Activated CD4-positive, alpha-beta memory T cell treated with anti-CD3 and anti-CD28 coated beads for 36 hours (primary cell): ENCODE data around the gene GRHL3. TPM values are rescaled to one million over a fixed set of nuclear protein-coding genes. Genes with fewer than 3 reads are reported as not detected.

ENCODE experiments used
- CTCF ChIA-PET: fragments of 350-600 bp; sonication (Branson Sonifier 250); formaldehyde crosslinking; loops from one replicate; lab custom pipeline; 2021; ENCODE audit warnings: antibody characterized with exemption, inconsistent platforms; lab: Charles Lee
- POLR2A ChIA-PET: fragments of 350-600 bp; sonication (Branson Sonifier 250); formaldehyde crosslinking; loops from one replicate; lab custom pipeline; 2021; ENCODE audit warnings: antibody characterized with exemption; lab: Charles Lee
- DNase-seq: peaks from one replicate; pipeline ENCODE4 v3.0.0-alpha.2; 2020
- H3K27ac Mint-ChIP-seq: one replicate; pipeline ENCODE4 v1.8.0; 2021; ENCODE audit warnings: mixed read lengths
- H3K27me3 Mint-ChIP-seq: one replicate; pipeline ENCODE4 v1.8.0; 2021; ENCODE audit warnings: mixed read lengths
- H3K36me3 Mint-ChIP-seq: one replicate; pipeline ENCODE4 v1.8.0; 2021; ENCODE audit warnings: mixed read lengths
- H3K4me1 Mint-ChIP-seq: one replicate; pipeline ENCODE4 v1.8.0; 2021; ENCODE audit warnings: low read depth, mixed read lengths
- H3K4me3 Mint-ChIP-seq: one replicate; pipeline ENCODE4 v1.8.0; 2021; ENCODE audit warnings: mild to moderate bottlenecking, mixed read lengths
- H3K9me3 Mint-ChIP-seq: one replicate; pipeline ENCODE4 v1.8.0; 2021; ENCODE audit warnings: mixed read lengths
- intact Hi-C: fragments of 100-400 bp; cut with micrococcal nuclease; formaldehyde crosslinking; loops from one replicate; pipeline ENCODE4 v1.15.1; 2023
- total RNA-seq, 2 experiments: library from RNA; stranded (reverse); gene quantifications; one replicate each; pipeline ENCODE4 v1.2.3, GENCODE V29; 2021

The GRHL3 gene
- total RNA-seq, 2 experiments from 2014 or later, result not detected

GRCh38 chr1:24336075-24336474, 16.9 kb downstream of the GRHL3 start:
- H3K4me3 Mint-ChIP-seq, result no peak overlapping the region
- CTCF ChIA-PET, result no interaction called here
- POLR2A ChIA-PET, result no interaction called here
- intact Hi-C loops, result no loop called here
- H3K9me3 Mint-ChIP-seq, result no peaks in the 10 kb centered on the region
- no peaks in the 10 kb centered on the region for H3K4me1 Mint-ChIP-seq
- DNase-seq, result no peak
- H3K27me3 Mint-ChIP-seq, result no peaks in the 10 kb centered on the region
- H3K36me3 Mint-ChIP-seq, result no peaks in the 10 kb centered on the region
- H3K27ac Mint-ChIP-seq, result no peak overlapping the region

DNA sequence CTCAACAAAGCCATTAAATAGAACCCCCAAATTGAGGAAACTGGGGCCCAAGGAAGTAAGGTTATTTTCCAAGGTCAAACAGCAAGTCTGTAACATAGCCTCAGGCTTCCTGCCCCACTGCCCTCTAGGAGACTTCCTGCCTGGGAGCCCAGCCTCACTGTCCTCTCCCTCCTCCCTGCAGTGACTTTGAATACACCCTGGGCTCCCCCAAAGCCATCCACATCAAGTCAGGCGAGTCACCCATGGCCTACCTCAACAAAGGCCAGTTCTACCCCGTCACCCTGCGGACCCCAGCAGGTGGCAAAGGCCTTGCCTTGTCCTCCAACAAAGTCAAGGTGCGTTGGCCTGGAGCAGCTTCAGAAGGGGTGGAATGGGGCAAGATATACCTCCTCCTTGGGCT, 18.3 kb downstream of the GRHL3 start:
- DNase-seq, result no peak
- no peaks in the 10 kb centered on the region for H3K4me1 Mint-ChIP-seq
- no peaks in the 10 kb centered on the region for H3K36me3 Mint-ChIP-seq
- H3K4me3 Mint-ChIP-seq, result no peak overlapping the region
- no peaks in the 10 kb centered on the region for H3K27me3 Mint-ChIP-seq
- no peak overlapping the region for H3K27ac Mint-ChIP-seq
- intact Hi-C loops, result no loop called here
- ChIA-PET CTCF (interaction anchor here (0.6 kb wide), 1 partner anchor 138 kb away, joined by 3 read pairs; no protein-coding TSS in a partner anchor), POLR2A (no interaction called here)
- no peaks in the 10 kb centered on the region for H3K9me3 Mint-ChIP-seq

GRCh38 chr1:24338447-24338846, 19.3 kb downstream of the GRHL3 start:
- no peak for DNase-seq
- Mint-ChIP-seq H3K36me3 (no peaks in the 10 kb centered on the region), H3K27me3 (no peaks in the 10 kb centered on the region), H3K4me3 (no peak overlapping the region), H3K4me1 (no peaks in the 10 kb centered on the region), H3K9me3 (no peaks in the 10 kb centered on the region), H3K27ac (no peak overlapping the region)
- intact Hi-C loops, result no loop called here
- ChIA-PET CTCF (interaction anchor here (1.3 kb wide), 1 partner anchor 53 kb away, joined by 4 read pairs; no protein-coding TSS in a partner anchor), POLR2A (no interaction called here)

GRCh38 chr1:24339996-24340395, 20.8 kb downstream of the GRHL3 start:
- Mint-ChIP-seq H3K36me3 (no peaks in the 10 kb centered on the region), H3K9me3 (no peaks in the 10 kb centered on the region), H3K4me3 (no peak overlapping the region), H3K27me3 (no peaks in the 10 kb centered on the region), H3K27ac (no peak overlapping the region), H3K4me1 (no peaks in the 10 kb centered on the region)
- ChIA-PET CTCF (interaction anchor here (1.3 kb wide), 1 partner anchor 51 kb away, joined by 3 read pairs; no protein-coding TSS in a partner anchor), POLR2A (no interaction called here)
- DNase-seq, result no peak
- intact Hi-C loops, result no loop called here

DNA sequence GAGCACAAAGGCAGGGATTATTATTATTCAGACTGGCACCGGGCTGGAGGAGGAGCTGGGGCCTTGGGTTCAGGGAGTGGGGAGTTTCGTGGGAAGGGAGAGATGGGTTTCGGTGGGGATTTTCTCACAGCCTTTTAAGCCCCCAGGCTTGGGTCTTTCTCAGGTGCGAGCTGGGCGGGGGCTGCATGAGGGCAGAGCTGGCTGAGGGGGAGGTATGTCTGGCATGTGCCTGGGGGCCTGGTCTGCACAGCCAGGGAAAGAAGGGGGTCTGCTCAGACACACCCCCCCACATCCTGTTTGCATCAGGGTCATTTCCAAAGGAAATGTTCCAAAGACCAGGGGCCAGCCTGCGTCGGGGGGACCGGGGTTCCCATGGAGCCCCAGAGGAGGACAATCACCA, 21.6 kb downstream of the GRHL3 start:
- Mint-ChIP-seq H3K36me3 (no peaks in the 10 kb centered on the region), H3K4me1 (no peaks in the 10 kb centered on the region), H3K4me3 (no peak overlapping the region), H3K27me3 (no peaks in the 10 kb centered on the region), H3K27ac (no peak overlapping the region), H3K9me3 (no peaks in the 10 kb centered on the region)
- POLR2A ChIA-PET, result no interaction called here
- CTCF ChIA-PET, result interaction anchor here (1.3 kb wide), 1 partner anchor 50 kb away, joined by 3 read pairs; no protein-coding TSS in a partner anchor
- intact Hi-C loops, result no loop called here
- no peak for DNase-seq

GRCh38 chr1:24341260-24341659, 22.1 kb downstream of the GRHL3 start:
- no peaks in the 10 kb centered on the region for H3K9me3 Mint-ChIP-seq
- H3K27me3 Mint-ChIP-seq, result no peaks in the 10 kb centered on the region
- no peak for DNase-seq
- ChIA-PET CTCF (no interaction called here), POLR2A (no interaction called here)
- H3K4me1 Mint-ChIP-seq, result no peaks in the 10 kb centered on the region
- no peak overlapping the region for H3K27ac Mint-ChIP-seq
- H3K36me3 Mint-ChIP-seq, result no peaks in the 10 kb centered on the region
- intact Hi-C loops, result no loop called here
- H3K4me3 Mint-ChIP-seq, result no peak overlapping the region

GRCh38 chr1:24343412-24344089, 24.4 kb downstream of the GRHL3 start:
- no peak overlapping the region for H3K27ac Mint-ChIP-seq
- ChIA-PET CTCF (interaction anchor here (0.6 to 1.8 kb wide), 4 partner anchors 19 to 1827 kb away, joined by 3 to 5 read pairs (median 4); no protein-coding TSS in a partner anchor), POLR2A (interaction anchor here (1.2 kb wide), 1 partner anchor 13 kb away, joined by 4 read pairs; no protein-coding TSS in a partner anchor)
- H3K27me3 Mint-ChIP-seq, result peaks cover 1% of the 10 kb centered on the region
- no peaks in the 10 kb centered on the region for H3K9me3 Mint-ChIP-seq
- intact Hi-C loops, result no loop called here
- no peak overlapping the region for H3K4me3 Mint-ChIP-seq
- DNase-seq, result no peak
- no peaks in the 10 kb centered on the region for H3K4me1 Mint-ChIP-seq
- H3K36me3 Mint-ChIP-seq, result no peaks in the 10 kb centered on the region

DNA sequence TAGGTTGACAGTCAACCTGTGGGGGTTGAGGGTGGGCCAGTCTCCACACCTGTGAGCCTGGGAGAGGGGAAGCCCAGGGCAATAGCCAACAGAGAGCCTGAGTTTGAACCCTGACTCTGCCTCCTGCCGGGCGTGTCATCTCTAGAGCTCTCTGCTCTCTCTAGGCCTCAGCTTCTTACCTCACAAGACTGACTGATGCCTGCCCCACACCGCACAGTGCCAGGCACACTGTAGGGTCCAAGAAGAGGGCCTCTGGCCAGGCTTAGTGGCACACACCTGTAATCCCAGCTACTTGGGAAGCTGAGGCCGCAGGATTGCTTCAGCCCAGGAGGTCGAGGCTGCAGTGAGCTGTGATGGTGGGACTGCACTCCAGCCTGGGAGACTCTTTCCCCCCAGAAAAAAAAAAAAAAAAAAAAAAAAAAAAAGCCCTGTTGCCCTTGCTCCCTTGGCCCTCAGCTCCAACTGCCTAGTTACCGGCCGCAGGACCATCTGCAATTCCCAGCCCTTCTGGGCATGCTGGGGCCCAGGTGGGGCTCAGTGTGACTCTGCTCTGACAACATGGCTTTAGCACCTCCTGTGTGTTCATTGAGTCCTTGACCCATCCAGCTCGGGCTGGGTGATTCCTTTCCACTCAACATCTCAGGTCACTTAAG, 25.1 kb downstream of the GRHL3 start:
- Mint-ChIP-seq H3K4me3 (no peak overlapping the region), H3K36me3 (no peaks in the 10 kb centered on the region), H3K4me1 (no peaks in the 10 kb centered on the region), H3K27me3 (peaks cover 1% of the 10 kb centered on the region), H3K9me3 (no peaks in the 10 kb centered on the region), H3K27ac (no peak overlapping the region)
- POLR2A ChIA-PET, result interaction anchor here (1.2 kb wide), 1 partner anchor 13 kb away, joined by 4 read pairs; no protein-coding TSS in a partner anchor
- CTCF ChIA-PET, result interaction anchor here (0.6 to 1.8 kb wide), 2 partner anchors 47 to 1826 kb away, joined by 3 to 5 read pairs; no protein-coding TSS in a partner anchor
- intact Hi-C loops, result no loop called here
- DNase-seq, result no peak

GRCh38 chr1:24345334-24345733, 26.2 kb downstream of the GRHL3 start:
- ChIA-PET CTCF (no interaction called here), POLR2A (no interaction called here)
- no peak overlapping the region for H3K27ac Mint-ChIP-seq
- H3K9me3 Mint-ChIP-seq, result no peaks in the 10 kb centered on the region
- peaks cover 10% of the 10 kb centered on the region for H3K4me1 Mint-ChIP-seq
- H3K4me3 Mint-ChIP-seq, result no peak overlapping the region
- peaks cover 1% of the 10 kb centered on the region for H3K27me3 Mint-ChIP-seq
- no peak for DNase-seq
- no peaks in the 10 kb centered on the region for H3K36me3 Mint-ChIP-seq
- intact Hi-C loops, result no loop called here

GRCh38 chr1:24347159-24347934, 28.2 kb downstream of the GRHL3 start:
- no peak for DNase-seq
- no peaks in the 10 kb centered on the region for H3K9me3 Mint-ChIP-seq
- intact Hi-C loops, result no loop called here
- H3K27me3 Mint-ChIP-seq, result peaks cover 1% of the 10 kb centered on the region
- no peak overlapping the region for H3K4me3 Mint-ChIP-seq
- H3K4me1 Mint-ChIP-seq, result peaks cover 28% of the 10 kb centered on the region
- H3K27ac Mint-ChIP-seq, result no peak overlapping the region
- CTCF ChIA-PET, result interaction anchor here (3.4 kb wide), 1 partner anchor 44 kb away, joined by 8 read pairs; no protein-coding TSS in a partner anchor
- no peaks in the 10 kb centered on the region for H3K36me3 Mint-ChIP-seq
- POLR2A ChIA-PET, result no interaction called here

- POLR2A ChIA-PET, result no interaction called here
Observed at GRCh38 chr1:24348196-24348595, 29.0 kb downstream of the GRHL3 start.

More at GRCh38 chr1:24348196-24348595, 29.0 kb downstream of the GRHL3 start:
- Mint-ChIP-seq H3K9me3 (no peaks in the 10 kb centered on the region), H3K27me3 (peaks cover 1% of the 10 kb centered on the region), H3K4me1 (peaks cover 36% of the 10 kb centered on the region), H3K27ac (no peak overlapping the region), H3K36me3 (no peaks in the 10 kb centered on the region), H3K4me3 (no peak overlapping the region)
- CTCF ChIA-PET, result interaction anchor here (3.4 kb wide), 1 partner anchor 43 kb away, joined by 8 read pairs; no protein-coding TSS in a partner anchor
- intact Hi-C loops, result no loop called here
- no peak for DNase-seq
